Choroid plexus epithelial cell (primary cell): ENCODE data around the gene SAMD14.

ENCODE experiments used
- DNase-seq: peaks from one replicate; pipeline ENCODE4 v3.0.0-alpha.2; 2010; ENCODE audit warnings: low read depth
- H3K4me3 ChIP-seq: 2 replicates; pipeline ENCODE4 v1.5.1; 2011; ENCODE audit warnings: low read depth, mild to moderate bottlenecking, control low read depth, low read length, moderate library complexity
- TF ChIP-seq, protein P1 (sequence below): conservative IDR thresholded peaks from 2 replicates; pipeline ENCODE4 v1.5.1; 2011; ENCODE audit warnings: low read depth, mild to moderate bottlenecking, control low read depth, inconsistent platforms, low read length, moderate library complexity

Gene SAMD14

DNA sequence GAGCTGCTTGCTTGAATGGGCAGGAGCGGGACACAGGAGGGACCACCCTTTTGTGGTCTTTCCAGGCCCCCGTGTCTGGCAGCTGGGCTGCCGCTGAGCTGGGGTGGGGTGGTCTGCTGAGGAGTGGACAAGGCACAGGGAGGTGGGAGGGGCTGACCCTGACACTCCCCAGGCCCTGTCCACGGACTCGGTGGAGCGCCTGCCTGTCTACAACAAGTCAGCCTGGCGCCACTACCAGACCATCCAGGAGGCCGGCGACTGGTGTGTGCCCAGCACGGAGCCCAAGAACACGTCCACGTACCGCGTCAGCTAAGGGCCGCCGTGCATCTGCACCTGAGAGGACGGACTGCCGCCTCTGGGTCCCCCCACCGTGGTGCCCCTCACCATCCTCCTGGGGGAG lies 20.2 kb downstream of the SAMD14 start:
- no peak overlapping the region for H3K4me3 ChIP-seq
- TF ChIP-seq, protein P1, sequence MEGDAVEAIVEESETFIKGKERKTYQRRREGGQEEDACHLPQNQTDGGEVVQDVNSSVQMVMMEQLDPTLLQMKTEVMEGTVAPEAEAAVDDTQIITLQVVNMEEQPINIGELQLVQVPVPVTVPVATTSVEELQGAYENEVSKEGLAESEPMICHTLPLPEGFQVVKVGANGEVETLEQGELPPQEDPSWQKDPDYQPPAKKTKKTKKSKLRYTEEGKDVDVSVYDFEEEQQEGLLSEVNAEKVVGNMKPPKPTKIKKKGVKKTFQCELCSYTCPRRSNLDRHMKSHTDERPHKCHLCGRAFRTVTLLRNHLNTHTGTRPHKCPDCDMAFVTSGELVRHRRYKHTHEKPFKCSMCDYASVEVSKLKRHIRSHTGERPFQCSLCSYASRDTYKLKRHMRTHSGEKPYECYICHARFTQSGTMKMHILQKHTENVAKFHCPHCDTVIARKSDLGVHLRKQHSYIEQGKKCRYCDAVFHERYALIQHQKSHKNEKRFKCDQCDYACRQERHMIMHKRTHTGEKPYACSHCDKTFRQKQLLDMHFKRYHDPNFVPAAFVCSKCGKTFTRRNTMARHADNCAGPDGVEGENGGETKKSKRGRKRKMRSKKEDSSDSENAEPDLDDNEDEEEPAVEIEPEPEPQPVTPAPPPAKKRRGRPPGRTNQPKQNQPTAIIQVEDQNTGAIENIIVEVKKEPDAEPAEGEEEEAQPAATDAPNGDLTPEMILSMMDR: no peak

DNA sequence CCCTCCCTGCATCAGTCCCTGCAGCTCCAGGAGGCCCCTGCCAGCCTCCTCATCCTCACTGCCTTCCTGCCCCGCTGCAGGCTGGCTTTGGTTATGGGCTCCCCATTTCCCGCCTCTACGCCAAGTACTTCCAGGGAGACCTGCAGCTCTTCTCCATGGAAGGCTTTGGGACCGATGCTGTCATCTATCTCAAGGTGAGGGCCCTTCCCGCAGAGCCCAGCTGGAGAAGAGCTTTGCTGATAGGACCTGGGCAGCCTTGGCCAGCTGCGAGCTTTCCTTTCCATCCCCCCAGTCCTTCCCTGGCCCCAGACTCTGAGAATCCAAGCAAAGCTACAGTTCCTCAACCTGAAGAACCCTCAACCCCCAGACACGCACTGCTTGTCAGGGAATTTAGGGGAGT lies 20.8 kb downstream of the SAMD14 start:
- TF ChIP-seq, protein P1: no peak
- no peak overlapping the region for H3K4me3 ChIP-seq
- no peak for DNase-seq

More for the DNA sequence above, 20.2 kb downstream of the SAMD14 start:
- no peak for DNase-seq

DNA sequence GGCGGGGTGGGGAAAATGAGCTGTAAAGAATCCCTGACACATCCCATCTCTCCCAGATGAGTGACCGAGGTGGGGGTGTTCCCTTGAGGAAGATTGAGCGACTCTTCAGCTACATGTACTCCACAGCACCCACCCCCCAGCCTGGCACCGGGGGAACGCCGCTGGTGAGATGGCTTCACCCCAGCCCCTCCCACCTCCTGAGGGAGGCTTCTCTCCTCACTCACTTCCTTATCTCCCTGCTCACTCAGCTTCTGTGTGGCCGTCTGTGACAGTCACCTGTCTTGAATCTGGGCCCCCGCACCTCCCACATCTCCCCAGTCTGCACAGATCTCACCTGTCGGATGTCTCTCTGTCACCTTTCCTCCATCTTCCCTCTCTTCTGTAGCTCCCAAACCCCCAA lies 21.4 kb downstream of the SAMD14 start:
- no peak overlapping the region for H3K4me3 ChIP-seq
- TF ChIP-seq, protein P1: no peak
- no peak for DNase-seq

DNA sequence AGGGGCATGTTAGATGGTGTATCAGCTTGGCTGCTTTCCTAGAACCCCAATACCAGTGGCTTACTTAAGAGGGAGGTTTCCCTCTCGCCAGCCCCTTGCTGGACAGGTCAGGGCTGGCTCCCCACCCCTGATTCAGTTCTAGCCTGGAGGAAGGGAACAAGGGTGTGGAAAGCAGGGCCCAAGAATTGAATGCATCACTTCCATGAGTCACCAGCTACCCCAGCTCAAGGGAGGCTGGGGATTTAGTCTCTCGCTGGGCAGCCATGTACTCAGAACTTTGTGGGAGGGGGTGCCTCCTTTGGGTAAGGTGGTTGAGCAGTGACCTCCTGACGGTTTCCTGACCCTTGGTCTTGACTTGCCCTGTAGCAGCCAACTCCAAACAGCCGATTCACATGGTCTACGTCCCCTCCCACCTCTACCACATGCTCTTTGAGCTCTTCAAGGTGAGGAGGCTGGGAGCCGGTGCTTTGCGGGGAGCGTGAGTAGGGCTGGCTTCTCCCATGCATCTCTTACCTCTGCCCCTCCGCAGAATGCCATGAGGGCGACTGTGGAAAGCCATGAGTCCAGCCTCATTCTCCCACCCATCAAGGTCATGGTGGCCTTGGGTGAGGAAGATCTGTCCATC lies 22.1 kb downstream of the SAMD14 start:
- H3K4me3 ChIP-seq: no peak overlapping the region
- TF ChIP-seq, protein P1: no peak
- DNase-seq: no peak

DNA sequence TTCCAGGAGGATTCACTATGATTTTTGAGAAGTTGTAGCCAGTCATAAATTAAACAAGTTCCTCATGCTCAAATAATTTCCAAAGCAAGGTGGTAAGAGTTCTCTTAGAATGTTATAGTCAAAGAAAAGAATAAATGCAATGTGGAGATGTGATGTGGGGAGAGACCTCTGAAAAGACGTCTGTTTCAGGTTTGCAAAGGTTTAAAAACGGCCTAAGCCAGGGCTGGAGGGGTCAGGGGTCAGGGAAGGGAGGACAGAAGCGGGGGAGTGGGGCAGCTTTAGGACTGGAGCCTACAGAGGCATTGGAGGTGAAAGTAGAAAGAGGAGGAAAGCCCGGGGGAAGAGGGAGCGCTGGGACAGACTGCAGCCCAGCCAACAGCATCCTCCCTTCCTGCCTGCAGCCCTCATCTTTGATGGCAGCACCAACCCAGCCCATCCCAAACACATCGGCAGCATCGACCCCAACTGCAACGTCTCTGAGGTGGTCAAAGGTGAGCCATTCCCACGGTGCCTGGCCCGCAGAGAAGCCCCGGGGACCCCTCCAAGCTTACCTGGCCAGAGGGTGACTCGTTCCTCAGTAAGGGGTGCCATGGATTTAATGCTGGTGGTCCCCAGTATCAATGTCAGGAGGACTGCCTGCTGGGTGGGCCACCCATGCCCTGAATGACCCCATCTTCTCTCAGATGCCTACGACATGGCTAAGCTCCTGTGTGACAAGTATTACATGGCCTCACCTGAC lies 23.4 kb downstream of the SAMD14 start:
- TF ChIP-seq, protein P1: no peak
- no peak for DNase-seq

DNA sequence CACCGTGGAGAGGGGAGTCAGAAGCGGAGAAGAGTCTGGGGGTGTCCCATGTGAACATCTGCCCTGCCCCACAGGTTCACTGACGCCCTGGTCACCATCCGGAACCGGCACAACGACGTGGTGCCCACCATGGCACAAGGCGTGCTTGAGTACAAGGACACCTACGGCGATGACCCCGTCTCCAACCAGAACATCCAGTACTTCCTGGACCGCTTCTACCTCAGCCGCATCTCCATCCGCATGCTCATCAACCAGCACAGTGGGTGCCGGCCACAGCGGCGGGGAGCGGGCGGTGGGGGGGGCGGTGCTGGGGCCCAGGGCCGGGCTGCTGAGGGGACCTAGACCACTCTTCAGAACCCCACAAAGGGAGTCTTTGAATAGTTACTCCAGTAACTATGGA lies 24.1 kb downstream of the SAMD14 start:
- no peak overlapping the region for H3K4me3 ChIP-seq
- TF ChIP-seq, protein P1: no peak
- no peak for DNase-seq

More for the DNA sequence above, 23.4 kb downstream of the SAMD14 start:
- H3K4me3 ChIP-seq: no peak overlapping the region

DNA sequence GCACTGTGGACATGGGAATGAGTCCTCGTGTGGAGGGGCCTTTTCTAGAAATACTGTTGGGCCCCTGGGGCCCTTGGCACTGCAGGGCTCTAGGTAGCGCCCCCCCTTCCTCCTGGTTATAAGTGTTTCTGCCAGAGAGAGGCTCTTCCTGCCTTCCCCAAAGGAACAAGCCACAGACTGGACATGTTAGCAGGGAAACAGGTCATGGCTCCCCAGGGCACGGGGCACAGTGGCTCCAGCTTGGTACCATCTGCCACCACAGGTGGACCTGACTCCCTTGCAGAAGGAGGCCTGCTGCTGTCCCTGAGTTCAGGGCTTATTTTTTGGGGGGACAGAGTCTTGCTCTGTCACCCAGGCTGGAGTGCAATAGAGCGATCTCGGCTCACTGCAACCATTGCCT lies 26.0 kb downstream of the SAMD14 start:
- TF ChIP-seq, protein P1: no peak
- DNase-seq: no peak
- H3K4me3 ChIP-seq: no peak overlapping the region
